Endodermal cell (in vitro differentiated cells): Measurements from ENCODE around the gene DCAF15. TPM values are rescaled to one million over a fixed set of nuclear protein-coding genes. Genes with fewer than 3 reads are reported as not detected.

ENCODE experiments used
- DNase-seq: peaks from one replicate; pipeline ENCODE4 v3.0.0-alpha.2; 2017
- H3K27ac ChIP-seq: 2 replicates; pipeline ENCODE4 v1.5.1; 2013; ENCODE audit warnings: mild to moderate bottlenecking, low read depth, low read length, moderate library complexity
- H3K27me3 ChIP-seq: 2 replicates; pipeline ENCODE4 v1.6.1; 2013; ENCODE audit warnings: mild to moderate bottlenecking, low read length, moderate library complexity; ENCODE audit not compliant: insufficient read depth, control insufficient read depth, poor library complexity, severe bottlenecking
- H3K36me3 ChIP-seq: 2 replicates; pipeline ENCODE4 v1.7.0; 2013; ENCODE audit warnings: mild to moderate bottlenecking, low read length, moderate library complexity; ENCODE audit not compliant: control insufficient read depth, insufficient read depth
- H3K4me1 ChIP-seq: one replicate; pipeline ENCODE4 v1.7.0; 2013; ENCODE audit warnings: low read length; ENCODE audit not compliant: control insufficient read depth, insufficient read depth
- H3K4me3 ChIP-seq: 2 replicates; pipeline ENCODE4 v1.5.1; 2013; ENCODE audit warnings: mild to moderate bottlenecking, low read length, moderate library complexity
- H3K9ac ChIP-seq: 2 replicates; pipeline ENCODE4 v1.6.1; 2013; ENCODE audit warnings: mild to moderate bottlenecking, low read length, moderate library complexity; ENCODE audit not compliant: poor library complexity, severe bottlenecking; ENCODE audit errors: extremely low read depth
- H3K9me3 ChIP-seq: 2 replicates; pipeline ENCODE4 v1.6.1; 2013; ENCODE audit warnings: mild to moderate bottlenecking, low read length, moderate library complexity; ENCODE audit not compliant: control insufficient read depth
- H3K27ac Mint-ChIP-seq: 2 replicates; pipeline ENCODE4 v1.8.0; 2020; ENCODE audit warnings: mixed read lengths
- H3K27me3 Mint-ChIP-seq: 2 replicates; pipeline ENCODE4 v1.8.0; 2021; ENCODE audit warnings: mild to moderate bottlenecking, mixed read lengths; ENCODE audit not compliant: insufficient read depth
- H3K36me3 Mint-ChIP-seq: 2 replicates; pipeline ENCODE4 v1.8.0; 2020; ENCODE audit warnings: low read depth, mixed read lengths
- H3K4me1 Mint-ChIP-seq: 2 replicates; pipeline ENCODE4 v1.8.0; 2020; ENCODE audit warnings: mixed read lengths
- H3K4me3 Mint-ChIP-seq: 2 replicates; pipeline ENCODE4 v1.8.0; 2020; ENCODE audit warnings: mild to moderate bottlenecking, moderate library complexity, mixed read lengths
- H3K9me3 Mint-ChIP-seq: 2 replicates; pipeline ENCODE4 v1.8.0; 2020; ENCODE audit warnings: mild to moderate bottlenecking, mixed read lengths
- WGBS, 2 experiments: methylation state at CpG; one replicate each; pipeline versions ENCODE4 v1.1.5 to v1.1.7; 2013; ENCODE audit warnings: missing lambda C conversion rate in 2 of 2, mixed read lengths in 1 of 2; ENCODE audit not compliant: insufficient coverage in 1 of 2, insufficient read length in 1 of 2; 5-methylcytosine and 5-hydroxymethylcytosine counted together
- total RNA-seq, 2 donors: library from RNA; stranded (reverse); fragmentation: NEBNext Ultra II Directional in 1 of 2; extraction: Animal tissue kit (Norgen Biotek cat#: 25700) in 1 of 2; gene quantifications; 2 replicates in 1 of 2; 3 replicates in 1 of 2; pipeline ENCODE4 v1.2.1, GENCODE V29; 2021
- TF ChIP-seq, protein P1 (sequence below): fragments of 200-600 bp; sonication (generic); conservative IDR thresholded peaks from 2 replicates; pipeline ENCODE4 v1.5.0; 2021; ENCODE audit warnings: antibody characterized with exemption, mild to moderate bottlenecking

Gene DCAF15
- total RNA-seq, 2 donors from 2014 or later: 62.4 to 72.9 TPM

DNA sequence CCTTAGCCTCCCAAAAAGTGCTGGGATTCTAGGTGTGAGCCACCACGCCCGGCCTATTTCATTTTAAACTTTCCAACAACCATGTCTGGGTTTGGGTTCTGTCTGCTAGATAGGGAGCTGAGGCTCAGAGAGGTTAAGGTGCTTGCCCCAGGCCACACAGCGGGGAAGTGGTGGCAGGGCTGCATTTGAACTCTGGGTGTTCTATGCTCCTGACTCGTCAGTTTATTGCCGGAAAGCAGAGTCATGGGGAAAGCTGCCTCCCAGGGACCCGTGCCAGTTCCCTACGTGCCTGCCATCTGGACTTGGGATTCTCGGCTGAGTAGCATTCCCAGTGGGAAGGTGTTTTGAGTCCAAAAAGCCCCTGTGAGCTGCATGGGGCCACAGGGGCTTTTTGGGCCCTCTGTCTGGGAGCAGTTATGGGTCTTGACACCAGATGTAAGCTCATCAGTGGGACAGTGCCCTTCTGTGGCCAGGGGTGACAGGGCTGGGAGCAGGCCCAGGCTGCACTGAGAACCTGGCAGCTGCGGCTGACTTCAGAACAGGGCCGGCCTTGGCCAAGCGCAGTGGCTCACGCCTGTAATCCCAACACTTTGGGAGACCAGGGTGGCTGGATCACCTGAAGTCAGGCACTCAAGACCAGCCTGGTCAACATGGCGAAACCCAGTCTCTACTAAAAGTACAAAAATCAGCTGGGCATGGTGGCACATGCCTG lies 42.9 kb downstream of the DCAF15 start:
- H3K27me3 ChIP-seq: no peaks in the 10 kb centered on the region
- Mint-ChIP-seq H3K27me3 (no peaks in the 10 kb centered on the region), H3K9me3 (peaks cover 16% of the 10 kb centered on the region), H3K27ac (no peak overlapping the region), H3K36me3 (peaks cover 48% of the 10 kb centered on the region), H3K4me3 (no peak overlapping the region), H3K4me1 (no peaks in the 10 kb centered on the region)
- no peak for DNase-seq
- peaks cover 34% of the 10 kb centered on the region for H3K36me3 ChIP-seq
- TF ChIP-seq, protein P1, sequence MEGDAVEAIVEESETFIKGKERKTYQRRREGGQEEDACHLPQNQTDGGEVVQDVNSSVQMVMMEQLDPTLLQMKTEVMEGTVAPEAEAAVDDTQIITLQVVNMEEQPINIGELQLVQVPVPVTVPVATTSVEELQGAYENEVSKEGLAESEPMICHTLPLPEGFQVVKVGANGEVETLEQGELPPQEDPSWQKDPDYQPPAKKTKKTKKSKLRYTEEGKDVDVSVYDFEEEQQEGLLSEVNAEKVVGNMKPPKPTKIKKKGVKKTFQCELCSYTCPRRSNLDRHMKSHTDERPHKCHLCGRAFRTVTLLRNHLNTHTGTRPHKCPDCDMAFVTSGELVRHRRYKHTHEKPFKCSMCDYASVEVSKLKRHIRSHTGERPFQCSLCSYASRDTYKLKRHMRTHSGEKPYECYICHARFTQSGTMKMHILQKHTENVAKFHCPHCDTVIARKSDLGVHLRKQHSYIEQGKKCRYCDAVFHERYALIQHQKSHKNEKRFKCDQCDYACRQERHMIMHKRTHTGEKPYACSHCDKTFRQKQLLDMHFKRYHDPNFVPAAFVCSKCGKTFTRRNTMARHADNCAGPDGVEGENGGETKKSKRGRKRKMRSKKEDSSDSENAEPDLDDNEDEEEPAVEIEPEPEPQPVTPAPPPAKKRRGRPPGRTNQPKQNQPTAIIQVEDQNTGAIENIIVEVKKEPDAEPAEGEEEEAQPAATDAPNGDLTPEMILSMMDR: no peak
- 95 to 98% methylated on average over 8 to 13 of the region's 13 CpGs for WGBS, 2 experiments
- H3K4me1 ChIP-seq: no peaks in the 10 kb centered on the region
- no peak overlapping the region for H3K9ac ChIP-seq
- no peak overlapping the region for H3K4me3 ChIP-seq
- H3K9me3 ChIP-seq: peaks cover 15% of the 10 kb centered on the region
- H3K27ac ChIP-seq: no peak overlapping the region

DNA sequence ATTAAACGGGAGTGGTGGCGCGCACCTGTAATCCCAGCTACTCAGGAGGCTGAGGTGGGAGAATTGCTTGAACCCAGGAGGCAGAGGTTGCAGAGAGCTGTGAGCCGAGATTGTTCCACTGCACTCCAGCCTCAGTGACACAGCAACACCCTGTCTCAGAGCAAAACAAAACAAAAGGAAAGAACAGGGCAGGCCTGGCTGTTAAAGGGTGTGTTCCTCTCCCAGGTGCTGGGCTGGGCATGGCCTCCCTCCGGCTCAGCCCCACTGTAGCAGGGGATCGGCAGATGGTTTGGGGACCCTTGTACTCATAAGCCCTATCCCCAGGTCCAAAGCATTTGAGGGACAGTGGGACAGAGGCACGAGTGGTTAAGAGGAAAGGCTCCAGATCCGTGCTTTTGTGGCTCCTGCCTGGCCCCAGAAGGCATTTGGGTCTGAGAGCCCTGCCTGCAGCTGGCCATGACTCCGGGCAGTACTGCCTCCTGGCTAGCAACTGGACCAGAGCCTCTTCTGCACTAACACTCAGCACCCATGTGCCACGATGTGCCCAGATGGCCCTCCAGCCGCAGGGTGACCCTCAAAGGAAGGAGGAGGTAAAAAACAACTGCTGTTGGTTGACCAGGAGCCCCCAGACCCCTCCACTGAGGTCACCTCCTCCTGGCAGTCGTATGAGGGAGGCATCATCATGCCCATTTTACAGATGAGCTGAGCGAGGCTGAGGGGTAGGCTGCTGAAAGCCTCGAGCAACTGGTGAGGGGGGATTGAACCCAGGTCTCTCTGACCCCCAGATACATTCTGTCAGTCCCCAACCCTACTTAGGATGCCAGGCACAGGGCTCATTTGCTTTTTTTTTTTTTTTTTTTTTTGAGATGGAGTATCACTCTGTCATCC lies 43.8 kb downstream of the DCAF15 start:
- Histone ChIP-seq H3K4me3 (no peak overlapping the region), H3K27me3 (no peaks in the 10 kb centered on the region), H3K9ac (no peak overlapping the region), H3K9me3 (peaks cover 15% of the 10 kb centered on the region), H3K4me1 (no peaks in the 10 kb centered on the region), H3K27ac (no peak overlapping the region), H3K36me3 (peaks cover 38% of the 10 kb centered on the region)
- 95 to 100% methylated on average over 5 to 14 of the region's 14 CpGs for WGBS, 2 experiments
- DNase-seq: no peak
- peaks cover 18% of the 10 kb centered on the region for H3K9me3 Mint-ChIP-seq
- H3K27ac Mint-ChIP-seq: no peak overlapping the region
- no peak overlapping the region for H3K4me3 Mint-ChIP-seq
- TF ChIP-seq, protein P1: no peak
- H3K36me3 Mint-ChIP-seq: peaks cover 50% of the 10 kb centered on the region
- no peaks in the 10 kb centered on the region for H3K27me3 Mint-ChIP-seq
- H3K4me1 Mint-ChIP-seq: no peaks in the 10 kb centered on the region

- Mint-ChIP-seq H3K27me3 (no peaks in the 10 kb centered on the region), H3K36me3 (peaks cover 44% of the 10 kb centered on the region), H3K9me3 (peaks cover 18% of the 10 kb centered on the region), H3K4me3 (no peak overlapping the region), H3K4me1 (no peaks in the 10 kb centered on the region), H3K27ac (no peak overlapping the region)
- Histone ChIP-seq H3K9ac (no peak overlapping the region), H3K4me1 (no peaks in the 10 kb centered on the region), H3K4me3 (no peak overlapping the region), H3K9me3 (peaks cover 15% of the 10 kb centered on the region), H3K27ac (no peak overlapping the region), H3K27me3 (no peaks in the 10 kb centered on the region), H3K36me3 (peaks cover 35% of the 10 kb centered on the region)
- 89 to 95% methylated on average over 19 to 22 of the region's 22 CpGs for WGBS, 2 experiments
- no peak for DNase-seq
- TF ChIP-seq, protein P1: no peak
Measured at GRCh38 chr19:13996928-13997630, 44.8 kb downstream of the DCAF15 start.
